ENCODE results near the gene SPPL2B.

The SPPL2B gene

DNA sequence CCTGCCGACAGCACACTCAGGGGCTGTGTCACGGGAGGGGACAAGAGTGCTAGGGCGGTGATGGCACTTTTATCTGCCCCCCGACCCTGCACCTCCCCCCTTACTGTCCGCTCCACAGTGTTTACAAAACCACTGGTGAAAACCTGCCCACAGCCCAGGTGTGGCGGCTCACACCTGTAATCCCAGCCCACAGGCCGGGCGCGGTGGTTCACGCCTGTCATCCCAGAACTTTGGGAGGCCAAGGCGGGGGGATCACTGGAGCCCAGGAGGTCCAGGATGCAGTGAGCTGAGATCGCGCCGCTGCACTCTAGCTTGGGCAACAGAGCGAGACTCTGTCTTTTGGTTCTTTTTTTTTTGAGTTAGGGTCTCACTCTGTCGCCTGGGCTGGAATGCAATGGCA, 32.3 kb upstream of the SPPL2B start:
- no peak for TF ChIP-seq CREB5 (CRISPR knock-in tag; IDR thresholded peaks at IDR 0.05; ENCODE audit: low read depth)
- TF ChIP-seq SNAI2 (CRISPR knock-in tag; IDR thresholded peaks at IDR 0.05) = no peak
- no peak for TF ChIP-seq ZFP3 (CRISPR knock-in tag; IDR thresholded peaks at IDR 0.05)
- no peak for TF ChIP-seq ESRRG (CRISPR knock-in tag; IDR thresholded peaks at IDR 0.05)
- TF ChIP-seq ZNF8 (CRISPR knock-in tag; IDR thresholded peaks at IDR 0.05) = no peak
- TF ChIP-seq GLIS3 (CRISPR knock-in tag; IDR thresholded peaks at IDR 0.05) = no peak
- TF ChIP-seq ZNF565 (CRISPR knock-in tag; conservative IDR thresholded peaks at IDR 0.05; ENCODE audit: low read depth) = no peak
- TF ChIP-seq ZC3H10 (CRISPR knock-in tag; IDR thresholded peaks at IDR 0.05) = no peak
- no peak for TF ChIP-seq ISL1 (CRISPR knock-in tag; IDR thresholded peaks at IDR 0.05)
- TF ChIP-seq TSHZ2 (CRISPR knock-in tag; IDR thresholded peaks at IDR 0.05) = no peak
- no peak for TF ChIP-seq ZNF70 (CRISPR knock-in tag; IDR thresholded peaks at IDR 0.05)
- no peak for TF ChIP-seq PPARA (CRISPR knock-in tag; IDR thresholded peaks at IDR 0.05; ENCODE audit: borderline replicate concordance)
- TF ChIP-seq, protein P1, sequence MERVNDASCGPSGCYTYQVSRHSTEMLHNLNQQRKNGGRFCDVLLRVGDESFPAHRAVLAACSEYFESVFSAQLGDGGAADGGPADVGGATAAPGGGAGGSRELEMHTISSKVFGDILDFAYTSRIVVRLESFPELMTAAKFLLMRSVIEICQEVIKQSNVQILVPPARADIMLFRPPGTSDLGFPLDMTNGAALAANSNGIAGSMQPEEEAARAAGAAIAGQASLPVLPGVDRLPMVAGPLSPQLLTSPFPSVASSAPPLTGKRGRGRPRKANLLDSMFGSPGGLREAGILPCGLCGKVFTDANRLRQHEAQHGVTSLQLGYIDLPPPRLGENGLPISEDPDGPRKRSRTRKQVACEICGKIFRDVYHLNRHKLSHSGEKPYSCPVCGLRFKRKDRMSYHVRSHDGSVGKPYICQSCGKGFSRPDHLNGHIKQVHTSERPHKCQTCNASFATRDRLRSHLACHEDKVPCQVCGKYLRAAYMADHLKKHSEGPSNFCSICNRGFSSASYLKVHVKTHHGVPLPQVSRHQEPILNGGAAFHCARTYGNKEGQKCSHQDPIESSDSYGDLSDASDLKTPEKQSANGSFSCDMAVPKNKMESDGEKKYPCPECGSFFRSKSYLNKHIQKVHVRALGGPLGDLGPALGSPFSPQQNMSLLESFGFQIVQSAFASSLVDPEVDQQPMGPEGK (CRISPR knock-in tag; IDR thresholded peaks at IDR 0.05; ENCODE audit: borderline replicate concordance) = no peak
- TF ChIP-seq POU6F1 (CRISPR knock-in tag; IDR thresholded peaks at IDR 0.05; ENCODE audit: borderline replicate concordance, low read depth) = no peak
- no peak for ATAC-seq

DNA sequence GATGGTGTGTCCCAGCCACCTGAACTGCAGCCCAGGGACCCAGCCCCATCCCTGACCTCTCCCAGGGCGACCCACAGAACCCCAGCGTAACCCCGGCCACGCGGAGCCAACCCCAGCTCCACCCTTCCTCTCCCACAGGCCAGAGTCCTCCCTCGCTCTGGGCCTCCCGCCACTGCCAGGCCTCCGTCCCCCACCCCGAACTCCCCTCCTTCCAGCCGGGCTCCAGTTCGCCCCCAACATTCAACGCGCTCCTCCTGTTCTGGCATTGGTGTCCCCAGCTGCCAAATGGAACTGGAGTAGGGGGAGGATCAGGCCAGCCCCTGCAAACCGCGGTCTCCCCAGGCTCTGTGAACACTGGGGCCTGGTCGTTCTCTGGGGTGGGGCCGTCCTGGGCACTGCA, 28.0 kb upstream of the SPPL2B start:
- TF ChIP-seq ZNF565 (CRISPR knock-in tag; conservative IDR thresholded peaks at IDR 0.05; ENCODE audit: low read depth) (no peak), GLIS3 (CRISPR knock-in tag; IDR thresholded peaks at IDR 0.05) (no peak)
- no peak for ATAC-seq

DNA sequence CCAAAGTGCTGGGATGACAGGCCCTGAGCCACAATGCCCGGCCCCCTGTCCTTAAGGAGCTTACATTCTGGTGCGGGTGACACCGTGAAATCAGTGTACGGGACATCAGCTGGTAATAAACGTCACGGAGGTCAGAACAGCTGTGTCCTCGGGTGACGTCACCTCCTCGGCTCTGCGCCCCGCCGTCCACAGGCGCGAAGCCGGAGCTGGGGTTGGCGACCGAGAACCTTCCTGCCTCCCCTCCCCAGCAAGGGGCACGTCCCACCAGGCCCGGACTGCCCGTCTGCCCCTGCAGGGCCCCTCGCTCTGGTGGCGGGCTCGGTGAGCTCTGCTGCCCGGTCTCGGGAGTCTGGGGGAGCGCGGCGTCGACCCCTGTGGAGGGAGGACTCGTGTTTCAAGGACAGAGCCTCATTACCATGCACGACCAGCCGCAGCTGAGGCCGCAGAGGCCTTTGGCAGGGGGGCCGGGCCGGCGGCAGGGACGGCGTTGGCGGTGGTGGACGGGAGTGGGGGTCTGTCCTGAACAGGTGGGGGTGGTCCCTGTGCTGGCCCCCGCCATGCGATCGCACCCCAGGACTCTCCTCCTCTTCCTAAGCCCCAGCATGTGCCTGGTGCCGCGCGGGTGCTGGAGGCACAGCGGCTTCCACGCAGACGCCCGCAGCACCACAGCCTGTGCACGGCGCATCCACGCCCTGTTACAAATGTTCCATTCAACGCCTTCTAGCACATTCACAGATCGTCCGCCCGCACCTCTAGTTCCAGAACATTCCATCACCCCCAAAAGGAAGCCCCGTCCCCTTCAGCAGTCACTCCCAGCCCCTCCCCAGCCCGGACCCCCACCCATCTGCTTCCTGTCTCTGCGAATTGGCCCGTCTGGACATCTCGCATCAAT, 25.9 kb upstream of the SPPL2B start:
- no peak for TF ChIP-seq ZFP30 (CRISPR knock-in tag; IDR thresholded peaks at IDR 0.05)
- TF ChIP-seq RARB (CRISPR knock-in tag; IDR thresholded peaks at IDR 0.05) = no peak
- TF ChIP-seq, protein P1 (CRISPR knock-in tag; IDR thresholded peaks at IDR 0.05; ENCODE audit: borderline replicate concordance) = no peak
- no peak for TF ChIP-seq CSDC2 (CRISPR knock-in tag; IDR thresholded peaks at IDR 0.05)
- no peak for TF ChIP-seq CSRNP3 (CRISPR knock-in tag; IDR thresholded peaks at IDR 0.05)

More for the DNA sequence above, 25.9 kb upstream of the SPPL2B start:
- ATAC-seq = no peak

Data from SK-N-SH treated with all-trans-retinoic acid at 6 μM for 48 hours (cell line).